K562 (cell line): Measurements from ENCODE around the gene EDARADD. TPM values are rescaled to one million over a fixed set of nuclear protein-coding genes. Genes with fewer than 3 reads are reported as not detected.

ENCODE experiments used
- MYC ChIP-seq, 2 experiments: fragments of 250-450 bp in 1 of 2; sonication (Bioruptor Pico) in 1 of 2; IDR thresholded peaks; 2 replicates each; pipeline versions ENCODE4 v1.5.1 to v1.6.1; 2012 to 2021; ENCODE audit warnings: low read depth in 2 of 2, borderline replicate concordance in 1 of 2, improper control_type of control experiment in 1 of 2, low read length in 1 of 2, mild to moderate bottlenecking in 1 of 2, moderate library complexity in 1 of 2
- PTTG1 ChIP-seq: fragments of 450-650 bp; IDR thresholded peaks from 2 replicates; pipeline ENCODE4 v1.6.1; 2016; ENCODE audit warnings: low read depth, mild to moderate bottlenecking, missing genetic modification characterization, missing compliant biosample characterization
- SOX6 ChIP-seq: fragments of 450-650 bp; IDR thresholded peaks from 2 replicates; pipeline ENCODE4 v1.6.1; 2014; ENCODE audit warnings: mild to moderate bottlenecking
- TAF7 ChIP-seq: fragments of 450-650 bp; IDR thresholded peaks from 2 replicates; pipeline ENCODE4 v1.6.1; 2016; ENCODE audit warnings: missing genetic modification characterization, missing compliant biosample characterization
- YY1 ChIP-seq, 3 experiments: IDR thresholded peaks; 2 replicates each; pipeline ENCODE4 v1.6.1; 2011; ENCODE audit warnings: low read length in 2 of 3, mild to moderate bottlenecking in 2 of 3, moderate library complexity in 2 of 3, borderline replicate concordance in 1 of 3, control low read depth in 1 of 3, low read depth in 1 of 3; ENCODE audit not compliant: insufficient read depth in 3 of 3, insufficient replicate concordance in 2 of 3, control insufficient read depth in 1 of 3, insufficient read length in 1 of 3; ENCODE audit errors: extremely low read depth in 1 of 3
- ZNF445 ChIP-seq: fragments of 250-450 bp; sonication (Bioruptor Pico); IDR thresholded peaks from 2 replicates; pipeline ENCODE4 v1.4.0; 2020; ENCODE audit warnings: low read depth, mild to moderate bottlenecking, moderate library complexity
- polyA plus RNA-seq, 8 experiments: library from polyadenylated mRNA; depleted of rRNA in 4 of 8; stranded (reverse) in 5 of 8; unstranded in 3 of 8; fragments of >200 nt; fragmentation: Nextera tagmentation in 2 of 8; fragmentation: Illumina TruSeq in 1 of 8; extraction: Ambion mirVana in 2 of 8; extraction: Trizol in 1 of 8; gene quantifications; 2 replicates each; pipeline versions ENCODE4 v1.2.1 to v1.2.3, GENCODE V29; 2011 to 2014; ENCODE audit warnings: inconsistent platforms in 1 of 8, missing spikeins in 1 of 8
- total RNA-seq, 7 experiments: library from RNA; depleted of rRNA in 6 of 7; stranded (reverse); fragments of >200 nt in 6 of 7; fragmentation: Illumina TruSeq in 2 of 7; extraction: Trizol in 2 of 7; gene quantifications; 2 replicates each; pipeline versions ENCODE4 v1.2.1 to v1.2.3, GENCODE V29; 2011 to 2021; ENCODE audit warnings: low replicate concordance in 1 of 7
- TF ChIP-seq, protein P1 (sequence below): fragments of 200-600 bp; sonication (generic); IDR thresholded peaks from one replicate; pipeline ENCODE4 v1.6.1; 2012; ENCODE audit warnings: mild to moderate bottlenecking, low read depth, low read length, inconsistent platforms
- TF ChIP-seq, protein P2 (sequence below): fragments of 250-450 bp; sonication (Bioruptor Pico); IDR thresholded peaks from 2 replicates; pipeline ENCODE4 v1.8.0; 2022; ENCODE audit warnings: moderate library complexity, mild to moderate bottlenecking, inconsistent platforms
- TF ChIP-seq, protein P3 (sequence below): fragments of 250-450 bp; sonication (Bioruptor Pico); IDR thresholded peaks from 2 replicates; pipeline ENCODE4 v1.8.0; 2021; ENCODE audit warnings: moderate library complexity, mild to moderate bottlenecking, inconsistent platforms

EDARADD gene
- total and polyA plus RNA-seq, 9 of the 15 experiments (the other 6 are each of a cell fraction or from before 2014, with no cell fraction given): 0.46 to 32.4 (median 20.6) TPM

DNA sequence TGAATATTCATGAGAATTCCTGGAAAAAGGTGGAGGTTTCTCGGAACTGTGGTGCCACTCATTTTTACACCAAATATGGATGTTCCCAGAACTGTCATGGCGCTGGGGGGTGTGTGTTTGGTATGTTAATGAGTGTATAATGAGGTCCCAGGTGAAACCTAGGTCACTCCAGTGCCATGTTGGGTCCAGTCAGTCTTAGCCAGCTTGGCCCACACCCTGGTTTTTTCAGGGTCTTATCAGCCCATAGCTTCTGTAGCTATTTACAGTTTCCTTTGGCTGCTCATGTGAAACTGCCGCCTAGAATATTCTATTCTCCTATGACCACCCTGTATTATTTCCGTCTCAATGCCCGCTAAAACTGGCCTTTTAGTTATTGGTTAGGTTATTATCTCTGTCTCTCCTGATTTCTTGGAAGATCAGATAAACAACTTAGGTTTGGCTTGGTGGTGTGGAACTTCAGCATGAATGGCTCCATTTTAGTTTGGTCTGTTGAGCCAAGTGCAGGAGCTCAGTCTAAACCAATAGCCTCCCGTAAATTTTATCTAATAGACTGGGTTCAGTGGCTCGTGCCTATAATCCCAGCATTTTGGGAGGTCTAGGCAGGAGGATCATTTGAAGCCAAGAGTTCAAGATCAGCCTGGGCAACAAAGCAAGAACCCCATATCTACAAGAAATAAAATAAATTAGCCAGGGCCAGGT lies 42.1 kb upstream of the EDARADD start (continued):
- TF ChIP-seq, protein P1, sequence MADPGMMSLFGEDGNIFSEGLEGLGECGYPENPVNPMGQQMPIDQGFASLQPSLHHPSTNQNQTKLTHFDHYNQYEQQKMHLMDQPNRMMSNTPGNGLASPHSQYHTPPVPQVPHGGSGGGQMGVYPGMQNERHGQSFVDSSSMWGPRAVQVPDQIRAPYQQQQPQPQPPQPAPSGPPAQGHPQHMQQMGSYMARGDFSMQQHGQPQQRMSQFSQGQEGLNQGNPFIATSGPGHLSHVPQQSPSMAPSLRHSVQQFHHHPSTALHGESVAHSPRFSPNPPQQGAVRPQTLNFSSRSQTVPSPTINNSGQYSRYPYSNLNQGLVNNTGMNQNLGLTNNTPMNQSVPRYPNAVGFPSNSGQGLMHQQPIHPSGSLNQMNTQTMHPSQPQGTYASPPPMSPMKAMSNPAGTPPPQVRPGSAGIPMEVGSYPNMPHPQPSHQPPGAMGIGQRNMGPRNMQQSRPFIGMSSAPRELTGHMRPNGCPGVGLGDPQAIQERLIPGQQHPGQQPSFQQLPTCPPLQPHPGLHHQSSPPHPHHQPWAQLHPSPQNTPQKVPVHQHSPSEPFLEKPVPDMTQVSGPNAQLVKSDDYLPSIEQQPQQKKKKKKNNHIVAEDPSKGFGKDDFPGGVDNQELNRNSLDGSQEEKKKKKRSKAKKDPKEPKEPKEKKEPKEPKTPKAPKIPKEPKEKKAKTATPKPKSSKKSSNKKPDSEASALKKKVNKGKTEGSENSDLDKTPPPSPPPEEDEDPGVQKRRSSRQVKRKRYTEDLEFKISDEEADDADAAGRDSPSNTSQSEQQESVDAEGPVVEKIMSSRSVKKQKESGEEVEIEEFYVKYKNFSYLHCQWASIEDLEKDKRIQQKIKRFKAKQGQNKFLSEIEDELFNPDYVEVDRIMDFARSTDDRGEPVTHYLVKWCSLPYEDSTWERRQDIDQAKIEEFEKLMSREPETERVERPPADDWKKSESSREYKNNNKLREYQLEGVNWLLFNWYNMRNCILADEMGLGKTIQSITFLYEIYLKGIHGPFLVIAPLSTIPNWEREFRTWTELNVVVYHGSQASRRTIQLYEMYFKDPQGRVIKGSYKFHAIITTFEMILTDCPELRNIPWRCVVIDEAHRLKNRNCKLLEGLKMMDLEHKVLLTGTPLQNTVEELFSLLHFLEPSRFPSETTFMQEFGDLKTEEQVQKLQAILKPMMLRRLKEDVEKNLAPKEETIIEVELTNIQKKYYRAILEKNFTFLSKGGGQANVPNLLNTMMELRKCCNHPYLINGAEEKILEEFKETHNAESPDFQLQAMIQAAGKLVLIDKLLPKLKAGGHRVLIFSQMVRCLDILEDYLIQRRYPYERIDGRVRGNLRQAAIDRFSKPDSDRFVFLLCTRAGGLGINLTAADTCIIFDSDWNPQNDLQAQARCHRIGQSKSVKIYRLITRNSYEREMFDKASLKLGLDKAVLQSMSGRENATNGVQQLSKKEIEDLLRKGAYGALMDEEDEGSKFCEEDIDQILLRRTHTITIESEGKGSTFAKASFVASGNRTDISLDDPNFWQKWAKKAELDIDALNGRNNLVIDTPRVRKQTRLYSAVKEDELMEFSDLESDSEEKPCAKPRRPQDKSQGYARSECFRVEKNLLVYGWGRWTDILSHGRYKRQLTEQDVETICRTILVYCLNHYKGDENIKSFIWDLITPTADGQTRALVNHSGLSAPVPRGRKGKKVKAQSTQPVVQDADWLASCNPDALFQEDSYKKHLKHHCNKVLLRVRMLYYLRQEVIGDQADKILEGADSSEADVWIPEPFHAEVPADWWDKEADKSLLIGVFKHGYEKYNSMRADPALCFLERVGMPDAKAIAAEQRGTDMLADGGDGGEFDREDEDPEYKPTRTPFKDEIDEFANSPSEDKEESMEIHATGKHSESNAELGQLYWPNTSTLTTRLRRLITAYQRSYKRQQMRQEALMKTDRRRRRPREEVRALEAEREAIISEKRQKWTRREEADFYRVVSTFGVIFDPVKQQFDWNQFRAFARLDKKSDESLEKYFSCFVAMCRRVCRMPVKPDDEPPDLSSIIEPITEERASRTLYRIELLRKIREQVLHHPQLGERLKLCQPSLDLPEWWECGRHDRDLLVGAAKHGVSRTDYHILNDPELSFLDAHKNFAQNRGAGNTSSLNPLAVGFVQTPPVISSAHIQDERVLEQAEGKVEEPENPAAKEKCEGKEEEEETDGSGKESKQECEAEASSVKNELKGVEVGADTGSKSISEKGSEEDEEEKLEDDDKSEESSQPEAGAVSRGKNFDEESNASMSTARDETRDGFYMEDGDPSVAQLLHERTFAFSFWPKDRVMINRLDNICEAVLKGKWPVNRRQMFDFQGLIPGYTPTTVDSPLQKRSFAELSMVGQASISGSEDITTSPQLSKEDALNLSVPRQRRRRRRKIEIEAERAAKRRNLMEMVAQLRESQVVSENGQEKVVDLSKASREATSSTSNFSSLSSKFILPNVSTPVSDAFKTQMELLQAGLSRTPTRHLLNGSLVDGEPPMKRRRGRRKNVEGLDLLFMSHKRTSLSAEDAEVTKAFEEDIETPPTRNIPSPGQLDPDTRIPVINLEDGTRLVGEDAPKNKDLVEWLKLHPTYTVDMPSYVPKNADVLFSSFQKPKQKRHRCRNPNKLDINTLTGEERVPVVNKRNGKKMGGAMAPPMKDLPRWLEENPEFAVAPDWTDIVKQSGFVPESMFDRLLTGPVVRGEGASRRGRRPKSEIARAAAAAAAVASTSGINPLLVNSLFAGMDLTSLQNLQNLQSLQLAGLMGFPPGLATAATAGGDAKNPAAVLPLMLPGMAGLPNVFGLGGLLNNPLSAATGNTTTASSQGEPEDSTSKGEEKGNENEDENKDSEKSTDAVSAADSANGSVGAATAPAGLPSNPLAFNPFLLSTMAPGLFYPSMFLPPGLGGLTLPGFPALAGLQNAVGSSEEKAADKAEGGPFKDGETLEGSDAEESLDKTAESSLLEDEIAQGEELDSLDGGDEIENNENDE: no peak
- TF ChIP-seq, protein P2, sequence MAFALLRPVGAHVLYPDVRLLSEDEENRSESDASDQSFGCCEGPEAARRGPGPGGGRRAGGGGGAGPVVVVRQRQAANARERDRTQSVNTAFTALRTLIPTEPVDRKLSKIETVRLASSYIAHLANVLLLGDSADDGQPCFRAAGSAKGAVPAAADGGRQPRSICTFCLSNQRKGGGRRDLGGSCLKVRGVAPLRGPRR: peak; percentile 90
- TF ChIP-seq, protein P3, sequence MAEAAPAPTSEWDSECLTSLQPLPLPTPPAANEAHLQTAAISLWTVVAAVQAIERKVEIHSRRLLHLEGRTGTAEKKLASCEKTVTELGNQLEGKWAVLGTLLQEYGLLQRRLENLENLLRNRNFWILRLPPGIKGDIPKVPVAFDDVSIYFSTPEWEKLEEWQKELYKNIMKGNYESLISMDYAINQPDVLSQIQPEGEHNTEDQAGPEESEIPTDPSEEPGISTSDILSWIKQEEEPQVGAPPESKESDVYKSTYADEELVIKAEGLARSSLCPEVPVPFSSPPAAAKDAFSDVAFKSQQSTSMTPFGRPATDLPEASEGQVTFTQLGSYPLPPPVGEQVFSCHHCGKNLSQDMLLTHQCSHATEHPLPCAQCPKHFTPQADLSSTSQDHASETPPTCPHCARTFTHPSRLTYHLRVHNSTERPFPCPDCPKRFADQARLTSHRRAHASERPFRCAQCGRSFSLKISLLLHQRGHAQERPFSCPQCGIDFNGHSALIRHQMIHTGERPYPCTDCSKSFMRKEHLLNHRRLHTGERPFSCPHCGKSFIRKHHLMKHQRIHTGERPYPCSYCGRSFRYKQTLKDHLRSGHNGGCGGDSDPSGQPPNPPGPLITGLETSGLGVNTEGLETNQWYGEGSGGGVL (CRISPR knock-in tag): peak; percentile 13; the same call in 1 of the 2 replicates
- TF ChIP-seq YY1 (IDR thresholded peaks at IDR 0.05; ENCODE audit: borderline replicate concordance in 1 of 3, control insufficient read depth in 1 of 3, extremely low read depth in 1 of 3, insufficient read depth in 3 of 3, insufficient read length in 1 of 3, insufficient replicate concordance in 2 of 3, low read depth in 1 of 3, low read length in 2 of 3) (peak; percentile 53 to 91 (median 73)), ZNF445 (CRISPR knock-in tag) (0 out of 2 replicates have a peak, but pooled peaks have one; percentile 9), MYC (IDR thresholded peaks at IDR 0.05; ENCODE audit: low read depth, low read length) (peak; percentile 39; the same call in 1 of the 2 replicates), MYC (CRISPR knock-in tag; IDR thresholded peaks at IDR 0.05; ENCODE audit: borderline replicate concordance, low read depth) (no peak; the same call in 1 of the 2 replicates), PTTG1 (peak; percentile 89), SOX6 (peak; percentile 86), TAF7 (tag) (peak; percentile 46; the same call in 1 of the 2 replicates)
